GM23338 (cell line): ENCODE measurements around the gene SLC6A8. TPM values are rescaled to one million over a fixed set of nuclear protein-coding genes. Genes with fewer than 3 reads are reported as not detected.

Experiments
- ATAC-seq: fragments of 200-7000 bp; cut with Tn5 transposase; 3 replicates; pipeline ENCODE4 v1.9.1; 2020
- DNase-seq: peaks from one replicate; pipeline ENCODE4 v3.0.0-alpha.2; 2015; ENCODE audit warnings: low spot score
- H2AFZ ChIP-seq: fragments of 200-600 bp; sonication (generic); 2 replicates; pipeline ENCODE4 v1.8.0; 2016; ENCODE audit warnings: antibody characterized with exemption, mild to moderate bottlenecking, moderate library complexity
- H3F3A ChIP-seq: fragments of 200-600 bp; sonication (generic); replicated peaks from 2 replicates; pipeline ENCODE4 v1.8.0; 2017; ENCODE audit warnings: antibody characterized with exemption, mixed run types, low read depth
- H3K27ac ChIP-seq: fragments of 200-600 bp; sonication (generic); 2 replicates; pipeline ENCODE4 v1.6.1; 2016; ENCODE audit warnings: low read depth
- H3K27me3 ChIP-seq: fragments of 200-600 bp; sonication (generic); 2 replicates; pipeline ENCODE4 v1.8.0; 2016; ENCODE audit warnings: mild to moderate bottlenecking, mixed run types, moderate library complexity; ENCODE audit not compliant: insufficient read depth
- H3K36me3 ChIP-seq: fragments of 200-600 bp; sonication (generic); 2 replicates; pipeline ENCODE4 v1.8.0; 2016; ENCODE audit warnings: mild to moderate bottlenecking; ENCODE audit not compliant: insufficient read depth
- H3K4me1 ChIP-seq: fragments of 200-600 bp; sonication (generic); 2 replicates; pipeline ENCODE4 v1.8.0; 2016; ENCODE audit warnings: mild to moderate bottlenecking, moderate library complexity; ENCODE audit not compliant: insufficient read depth
- H3K4me2 ChIP-seq: fragments of 200-600 bp; sonication (generic); 2 replicates; pipeline ENCODE4 v1.7.1; 2017; ENCODE audit warnings: mixed run types
- H3K4me3 ChIP-seq: fragments of 200-600 bp; sonication (generic); 2 replicates; pipeline ENCODE4 v1.6.1; 2016; ENCODE audit warnings: mixed run types
- H3K79me2 ChIP-seq: fragments of 200-600 bp; sonication (generic); replicated peaks from 2 replicates; pipeline ENCODE4 v1.8.0; 2017; ENCODE audit warnings: mild to moderate bottlenecking; ENCODE audit not compliant: insufficient read depth
- H3K9me2 ChIP-seq: fragments of 200-600 bp; sonication (generic); 2 replicates; pipeline ENCODE4 v1.8.0; 2017; ENCODE audit not compliant: insufficient read depth
- H4K20me1 ChIP-seq: fragments of 200-600 bp; sonication (generic); replicated peaks from 2 replicates; pipeline ENCODE4 v1.8.0; 2017; ENCODE audit warnings: mild to moderate bottlenecking; ENCODE audit not compliant: insufficient read depth
- H3K27ac Mint-ChIP-seq: 2 replicates; pipeline ENCODE4 v1.8.0; 2020; ENCODE audit warnings: inconsistent platforms, mild to moderate bottlenecking, moderate library complexity, mixed read lengths
- H3K27me3 Mint-ChIP-seq: 3 replicates; pipeline ENCODE4 v1.8.0; 2022; ENCODE audit warnings: low read depth, mild to moderate bottlenecking, moderate library complexity, mixed read lengths, inconsistent platforms; ENCODE audit not compliant: insufficient read depth, poor library complexity
- H3K36me3 Mint-ChIP-seq: 3 replicates; pipeline ENCODE4 v1.8.0; 2021; ENCODE audit warnings: low read depth, mild to moderate bottlenecking, inconsistent platforms, moderate library complexity, mixed read lengths
- H3K4me1 Mint-ChIP-seq: 3 replicates; pipeline ENCODE4 v1.8.0; 2020; ENCODE audit warnings: mild to moderate bottlenecking, inconsistent platforms, mixed read lengths
- H3K4me3 Mint-ChIP-seq: 3 replicates; pipeline ENCODE4 v1.8.0; 2021; ENCODE audit warnings: moderate library complexity, mild to moderate bottlenecking, inconsistent platforms, mixed read lengths
- H3K9me3 Mint-ChIP-seq: 3 replicates; pipeline ENCODE4 v1.8.0; 2020; ENCODE audit warnings: moderate library complexity, mild to moderate bottlenecking, inconsistent platforms, mixed read lengths
- CREB1 ChIP-seq: fragments of 250-450 bp; sonication (Bioruptor Pico); IDR thresholded peaks from 2 replicates; pipeline ENCODE4 v1.5.0; 2020; ENCODE audit warnings: low read depth, mild to moderate bottlenecking, moderate library complexity
- CTCF ChIP-seq, 2 experiments: fragments of 200-600 bp in 1 of 2; sonication (generic) in 1 of 2; conservative IDR thresholded peaks; 2 replicates each; pipeline versions ENCODE4 v1.5.1 to v1.6.1; 2016 to 2017; ENCODE audit warnings: antibody characterized with exemption in 2 of 2, low read depth in 2 of 2, mild to moderate bottlenecking in 2 of 2, moderate library complexity in 1 of 2
- ETS1 ChIP-seq: IDR thresholded peaks from 2 replicates; pipeline ENCODE4 v1.6.1; 2016; ENCODE audit warnings: antibody characterized with exemption
- EZH2 ChIP-seq: fragments of 200-600 bp; sonication (generic); IDR thresholded peaks from one replicate; pipeline ENCODE4 v1.8.0; 2017; ENCODE audit warnings: antibody characterized with exemption, mild to moderate bottlenecking, low read depth; ENCODE audit not compliant: unreplicated experiment
- EZH2phosphoT487 ChIP-seq: fragments of 200-600 bp; sonication (generic); IDR thresholded peaks from one replicate; pipeline ENCODE4 v1.8.1; 2018; ENCODE audit warnings: antibody characterized with exemption; ENCODE audit not compliant: unreplicated experiment
- NANOG ChIP-seq: IDR thresholded peaks from 2 replicates; pipeline ENCODE4 v1.6.1; 2016; ENCODE audit warnings: antibody characterized with exemption, borderline replicate concordance
- POLR2AphosphoS5 ChIP-seq: IDR thresholded peaks from 2 replicates; pipeline ENCODE4 v1.6.1; 2016; ENCODE audit warnings: antibody characterized with exemption, low read depth
- STAT1 ChIP-seq: IDR thresholded peaks from one replicate; pipeline ENCODE4 v1.6.1; 2016; ENCODE audit warnings: antibody characterized with exemption; ENCODE audit not compliant: unreplicated experiment
- ZNF114 ChIP-seq: fragments of 250-450 bp; sonication (Bioruptor Pico); IDR thresholded peaks from 2 replicates; pipeline ENCODE4 v1.5.0; 2020; ENCODE audit warnings: mild to moderate bottlenecking, moderate library complexity
- ZNF331 ChIP-seq: fragments of 250-450 bp; sonication (Bioruptor Pico); IDR thresholded peaks from 2 replicates; pipeline ENCODE4 v1.5.0; 2020; ENCODE audit warnings: low read depth, mild to moderate bottlenecking, moderate library complexity
- polyA plus RNA-seq: library from polyadenylated mRNA; unstranded; fragments of >200 nt; fragmentation: Nextera tagmentation; extraction: Ambion mirVana; gene quantifications from 2 replicates; pipeline ENCODE4 v1.2.1, GENCODE V29; 2016
- total RNA-seq: library from RNA; depleted of rRNA; stranded (reverse); fragments of >200 nt; shearing (Covaris generic); gene quantifications from 2 replicates; pipeline ENCODE4 v1.2.3, GENCODE V29; 2014

The SLC6A8 gene
- total and polyA plus RNA-seq, 2 experiments from 2014 or later = 19.5 to 68.6 TPM

GRCh38 chrX:153735274-153735673 is 47.5 kb downstream of the SLC6A8 start:
- Mint-ChIP-seq H3K27me3 (peaks cover 5% of the 10 kb centered on the region), H3K9me3 (peaks cover 2% of the 10 kb centered on the region; the same call in 1 of the 3 replicates), H3K36me3 (peaks cover 9% of the 10 kb centered on the region; the same call in 1 of the 3 replicates)

GRCh38 chrX:153736071-153736820 is 48.5 kb downstream of the SLC6A8 start:
- no peaks in the 10 kb centered on the region for H3K9me2 ChIP-seq
- Mint-ChIP-seq H3K4me3 (no peak overlapping the region), H3K9me3 (peaks cover 2% of the 10 kb centered on the region; the same call in 1 of the 3 replicates), H3K27me3 (peaks cover 5% of the 10 kb centered on the region), H3K27ac (no peak overlapping the region), H3K4me1 (peaks cover 7% of the 10 kb centered on the region), H3K36me3 (peaks cover 8% of the 10 kb centered on the region; the same call in 1 of the 3 replicates)
- H4K20me1 ChIP-seq = no peaks in the 10 kb centered on the region
- H3F3A ChIP-seq = no peaks in the 10 kb centered on the region
- H3K4me2 ChIP-seq = no peak overlapping the region
- H3K27me3 ChIP-seq = no peaks in the 10 kb centered on the region
- ATAC-seq (no peak), DNase-seq (no peak)
- no peak overlapping the region for H3K27ac ChIP-seq
- H2AFZ ChIP-seq = no peak overlapping the region
- no peak overlapping the region for H3K4me3 ChIP-seq
- no peaks in the 10 kb centered on the region for H3K36me3 ChIP-seq
- H3K4me1 ChIP-seq = no peaks in the 10 kb centered on the region
- no peaks in the 10 kb centered on the region for H3K79me2 ChIP-seq
- TF ChIP-seq STAT1 (no peak), EZH2 (no peak), POLR2AphosphoS5 (no peak), CTCF (conservative IDR thresholded peaks at IDR 0.05; ENCODE audit: low read depth in 2 of 2) (no peak), EZH2phosphoT487 (no peak), CREB1 (no peak), NANOG (no peak), ZNF331 (CRISPR knock-in tag) (no peak), ZNF114 (no peak)

More at GRCh38 chrX:153735274-153735673, 47.5 kb downstream of the SLC6A8 start:
- Histone ChIP-seq H3K4me2 (no peak overlapping the region), H2AFZ (no peak overlapping the region), H3K9me2 (no peaks in the 10 kb centered on the region), H3K4me3 (no peak overlapping the region), H3K4me1 (no peaks in the 10 kb centered on the region), H3K79me2 (no peaks in the 10 kb centered on the region), H4K20me1 (no peaks in the 10 kb centered on the region), H3K27me3 (no peaks in the 10 kb centered on the region), H3K36me3 (no peaks in the 10 kb centered on the region), H3K27ac (no peak overlapping the region), H3F3A (no peaks in the 10 kb centered on the region)
- ATAC-seq = peak; percentile 63
- H3K4me3 Mint-ChIP-seq = no peak overlapping the region
- no peak for TF ChIP-seq ETS1
- 0 out of 4 replicates have a peak, but pooled peaks of 1 of the 2 experiments have one; percentile 15 for TF ChIP-seq CTCF (conservative IDR thresholded peaks at IDR 0.05; ENCODE audit: low read depth in 2 of 2)
- H3K4me1 Mint-ChIP-seq = peaks cover 7% of the 10 kb centered on the region
- no peak overlapping the region for H3K27ac Mint-ChIP-seq
- DNase-seq = peak; percentile 48
